Purkinje cell (primary cell): Measurements from ENCODE around the gene ABCG8. TPM values are rescaled to one million over a fixed set of nuclear protein-coding genes. Genes with fewer than 3 reads are reported as not detected.

Experiments used
- polyA plus RNA-seq: library from polyadenylated mRNA; unstranded; fragments of >200 nt; fragmentation: Nextera tagmentation; gene quantifications from 2 replicates; pipeline ENCODE4 v1.2.1, GENCODE V29; 2014

Gene ABCG8
- polyA plus RNA-seq: 1.1 TPM in 1 of 2 replicates, not detected in the other

DNA sequence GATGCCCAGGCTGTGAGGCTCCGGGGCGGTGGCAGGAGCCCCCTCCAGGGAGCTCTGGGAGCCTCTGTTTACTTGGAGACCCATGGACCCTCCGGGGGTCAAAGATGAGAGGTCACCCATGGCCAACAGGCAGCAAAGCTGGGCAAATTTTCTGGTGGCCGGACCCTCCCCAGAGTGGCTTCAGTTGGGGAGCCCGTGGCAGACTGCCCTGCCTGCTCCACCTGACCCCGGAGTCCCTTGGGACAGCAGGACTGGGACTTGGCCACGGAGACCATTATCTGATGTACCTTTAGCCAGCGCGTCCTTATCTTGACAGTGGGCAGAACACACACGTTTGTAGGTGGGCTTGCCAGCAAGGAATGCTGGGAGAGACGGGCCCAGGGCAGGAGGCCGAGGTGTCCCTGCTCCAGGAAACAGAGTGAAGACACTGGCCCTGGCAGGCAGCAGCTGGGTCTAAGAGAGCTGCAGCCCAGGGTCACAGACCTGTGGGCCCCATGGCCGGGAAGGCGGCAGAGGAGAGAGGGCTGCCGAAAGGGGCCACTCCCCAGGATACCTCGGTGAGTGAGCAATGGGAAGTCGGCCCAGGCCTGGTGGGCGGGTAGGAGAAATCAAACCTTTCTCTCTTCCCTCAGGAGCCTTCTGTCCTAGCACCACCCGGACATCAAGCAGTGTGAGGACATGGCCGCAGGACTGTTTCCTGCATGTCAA is at the start of gene ABCG8, which contains the start of gene ABCG5:
Gene ABCG8 (plus strand): TSS at position 412 of the 708 bp plus-strand sequence. CDS start 83 bp downstream, at position 495.
Gene ABCG5 (minus strand): TSS at position 280 of the 708 bp plus-strand sequence. CDS start 160 bp downstream, at position 120.

Other genes starting within 250 kb of the ABCG8 start
- 5.9 and 10.7 TPM in 2 replicates for gene THADA, start 242.9 kb upstream of the ABCG8 start, polyA plus RNA-seq
- gene PLEKHH2, start 201.7 kb upstream of the ABCG8 start, polyA plus RNA-seq: 15.9 and 19.2 TPM in 2 replicates
- gene C1GALT1C1L, start 162.5 kb upstream of the ABCG8 start, polyA plus RNA-seq: 1.7 and 2.1 TPM in 2 replicates
- 69.8 and 97.9 TPM in 2 replicates for gene DYNC2LI1, start 64.9 kb upstream of the ABCG8 start, polyA plus RNA-seq
- gene ABCG5, start 132 bp upstream of the ABCG8 start, polyA plus RNA-seq: 0.48 and 1.3 TPM in 2 replicates
- gene LRPPRC, start 157.0 kb downstream of the ABCG8 start, polyA plus RNA-seq: 84.8 and 96.1 TPM in 2 replicates